ENCODE data around the gene AKAP13.
"Not testable (repeated sequence)": the region's sequence is repeated elsewhere in the genome, so short reads cannot be mapped to it uniquely, and the experiment has no call there.

- TF ChIP-seq CTCF, POLR2A (IDR thresholded peaks at IDR 0.05): not testable (repeated sequence)
These were observed 35.0 kb upstream of the AKAP13 start for GRCh38 chr15:85345196-85345918.
